Left lung (tissue), 10 donors: ENCODE results near the gene MED13. TPM values are rescaled to one million over a fixed set of nuclear protein-coding genes. Genes with fewer than 3 reads are reported as not detected.

Experiments
- ATAC-seq: fragments of 200-7000 bp; cut with Tn5 transposase; one replicate; pipeline ENCODE4 v1.9.1; 2020; ENCODE audit warnings: moderate library complexity
- DNase-seq, 4 donors: peaks; one replicate each; pipeline ENCODE4 v3.0.0-alpha.2; 2013 to 2020
- H3K27ac ChIP-seq, 2 donors: fragments of 200-600 bp; sonication (generic) in 1 of 2; one replicate each; pipeline versions ENCODE4 v1.5.0 to v1.8.0; 2020 to 2021
- H3K27me3 ChIP-seq, 2 donors: fragments of 200-600 bp; sonication (generic) in 1 of 2; one replicate each; pipeline versions ENCODE4 v1.5.0 to v1.8.0; 2020 to 2021
- H3K36me3 ChIP-seq, 2 donors: fragments of 200-600 bp; sonication (generic) in 1 of 2; one replicate each; pipeline versions ENCODE4 v1.5.0 to v1.8.0; 2020 to 2021
- H3K4me1 ChIP-seq, 2 donors: fragments of 200-600 bp; one replicate each; pipeline ENCODE4 v1.8.0; 2021
- H3K4me3 ChIP-seq, 2 donors: fragments of 200-600 bp; sonication (generic) in 1 of 2; one replicate each; pipeline versions ENCODE4 v1.5.0 to v1.8.0; 2020 to 2021; ENCODE audit warnings: mild to moderate bottlenecking in 1 of 2
- H3K9me3 ChIP-seq, 2 donors: fragments of 200-600 bp; sonication (generic) in 1 of 2; one replicate each; pipeline versions ENCODE4 v1.5.0 to v1.8.0; 2020 to 2021
- CTCF ChIP-seq, 2 donors: fragments of 200-600 bp; sonication (generic) in 1 of 2; IDR thresholded peaks; one replicate each; pipeline versions ENCODE4 v1.5.0 to v1.8.0; 2021; ENCODE audit warnings: antibody characterized with exemption in 2 of 2
- intact Hi-C, 2 donors: fragments of 100-400 bp; cut with DNase I; formaldehyde crosslinking; loops; one replicate each; pipeline versions ENCODE4 v1.11.2 to v1.14.2; 2022
- polyA plus RNA-seq, 6 donors: library from polyadenylated mRNA; unstranded; fragments of 120-200 nt; gene quantifications; one replicate each; pipeline ENCODE4 v1.2.1, GENCODE V29; 2013; ENCODE audit not compliant: insufficient read length in 6 of 6
- total RNA-seq, 2 donors: library from RNA; stranded (reverse); fragmentation: NEBNext Ultra II Directional; extraction: Animal tissue kit (Norgen Biotek cat#: 25700); gene quantifications; one replicate each; pipeline ENCODE4 v1.2.1, GENCODE V29; 2021
- donor health status: DM: no; HTN: yes; CAD: no.
- donor health status: DM: no; HTN: no; CAD: no.

Gene MED13
- total and polyA plus RNA-seq, 8 donors: 51.1 to 65.1 (median 53.5) TPM

GRCh38 chr17:61974115-61974514, 91.0 kb downstream of the MED13 start:
- Histone ChIP-seq H3K4me3 (no peak overlapping the region), H3K4me1 (peaks cover 0 to 3% of the 10 kb centered on the region in 2 donors), H3K36me3 (peaks cover 3 to 79% of the 10 kb centered on the region in 2 donors), H3K27ac (no peak overlapping the region), H3K27me3 (no peaks in the 10 kb centered on the region), H3K9me3 (no peaks in the 10 kb centered on the region)
- DNase-seq (no peak), ATAC-seq (no peak)
- intact Hi-C loops: no loop called here
- no peak for TF ChIP-seq CTCF (IDR thresholded peaks at IDR 0.05)

GRCh38 chr17:61972311-61972710, 92.8 kb downstream of the MED13 start:
- H3K9me3 ChIP-seq: no peaks in the 10 kb centered on the region
- H3K36me3 ChIP-seq: peaks cover 3 to 79% of the 10 kb centered on the region in 2 donors
- no peak overlapping the region for H3K4me3 ChIP-seq
- ATAC-seq (no peak), DNase-seq (no peak)
- no peak for TF ChIP-seq CTCF (IDR thresholded peaks at IDR 0.05)
- H3K27me3 ChIP-seq: no peaks in the 10 kb centered on the region
- intact Hi-C loops: no loop called here
- H3K4me1 ChIP-seq: peaks cover 0 to 3% of the 10 kb centered on the region in 2 donors
- H3K27ac ChIP-seq: no peak overlapping the region

- no peak for ATAC-seq
Observed at GRCh38 chr17:61970030-61970429, 95.0 kb downstream of the MED13 start.

GRCh38 chr17:61968757-61969156, 96.3 kb downstream of the MED13 start:
- intact Hi-C loops: no loop called here
- Histone ChIP-seq H3K27ac (no peak overlapping the region), H3K4me1 (peaks cover 0 to 3% of the 10 kb centered on the region in 2 donors), H3K4me3 (no peak overlapping the region), H3K36me3 (peaks cover 3 to 91% of the 10 kb centered on the region in 2 donors), H3K27me3 (no peaks in the 10 kb centered on the region), H3K9me3 (no peaks in the 10 kb centered on the region)
- no peak for TF ChIP-seq CTCF (IDR thresholded peaks at IDR 0.05)
- no peak for ATAC-seq
- DNase-seq: no peak

More at GRCh38 chr17:61970030-61970429, 95.0 kb downstream of the MED13 start:
- intact Hi-C loops: no loop called here
- no peak overlapping the region for H3K4me3 ChIP-seq
- no peak for DNase-seq
- H3K9me3 ChIP-seq: no peaks in the 10 kb centered on the region
- TF ChIP-seq CTCF (IDR thresholded peaks at IDR 0.05): no peak
- no peaks in the 10 kb centered on the region for H3K27me3 ChIP-seq
- peak overlapping the region in 1 of 2 donors; percentile 24 for H3K27ac ChIP-seq
- peaks cover 3 to 81% of the 10 kb centered on the region in 2 donors for H3K36me3 ChIP-seq
- peaks cover 0 to 3% of the 10 kb centered on the region in 2 donors for H3K4me1 ChIP-seq

- intact Hi-C loops: no loop called here
- H3K27me3 ChIP-seq: no peaks in the 10 kb centered on the region
- H3K4me3 ChIP-seq: no peak overlapping the region
- H3K36me3 ChIP-seq: peaks cover 3 to 95% of the 10 kb centered on the region in 2 donors
- H3K27ac ChIP-seq: no peak overlapping the region
- H3K4me1 ChIP-seq: peaks cover 0 to 3% of the 10 kb centered on the region in 2 donors
- no peaks in the 10 kb centered on the region for H3K9me3 ChIP-seq
- no peak for TF ChIP-seq CTCF (IDR thresholded peaks at IDR 0.05)
- no peak for ATAC-seq
- DNase-seq: no peak
Observed at GRCh38 chr17:61967729-61968128, 97.3 kb downstream of the MED13 start.
